NK-92 (cell line): ENCODE results near the gene CNGA2.

Experiments
- DNase-seq: peaks from one replicate; lab custom pipeline; 2025; ENCODE audit not compliant: unreplicated experiment; lab: John Stamatoyannopoulos, UW

CNGA2 gene

DNA sequence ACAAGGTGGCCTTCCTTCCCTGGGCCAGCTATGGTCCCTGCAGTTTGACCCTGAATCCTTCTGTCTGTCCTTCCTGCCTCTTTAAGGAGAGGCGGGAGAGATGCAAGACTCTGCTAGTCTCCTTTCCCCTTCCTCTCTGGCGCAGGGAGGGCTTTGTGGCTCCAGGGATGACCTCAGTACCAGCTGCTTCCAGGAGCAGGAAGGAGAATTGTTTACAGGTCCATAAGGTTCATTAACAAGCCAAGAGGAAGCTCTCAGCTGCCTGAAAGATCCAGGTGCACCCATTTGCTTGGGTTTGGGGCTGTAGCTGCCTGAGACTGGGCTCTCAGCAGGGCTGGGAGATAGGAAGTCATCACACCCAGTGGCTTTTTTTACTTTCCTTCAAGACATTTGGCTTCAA lies 22.8 kb upstream of the CNGA2 start:
- no peak for DNase-seq

DNA sequence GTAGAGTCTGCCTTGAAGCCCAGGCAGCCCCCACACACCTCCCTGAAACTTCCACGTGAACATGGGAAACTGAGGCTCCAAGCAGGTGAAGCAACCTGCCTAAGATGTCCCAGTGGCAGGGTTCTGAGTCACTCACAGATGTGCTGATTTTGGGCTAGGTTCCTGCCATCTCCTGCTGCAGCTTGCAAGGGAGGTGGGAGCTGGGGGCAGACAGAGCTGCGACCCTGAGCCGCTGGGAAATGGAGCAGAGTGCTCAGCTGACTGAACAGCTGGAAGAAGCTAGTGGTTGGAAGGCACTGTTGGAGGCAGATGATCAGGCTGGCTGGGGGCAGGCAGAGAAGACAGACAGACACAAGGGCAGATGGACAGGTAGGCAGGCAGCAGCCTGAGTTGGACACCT lies 22.3 kb upstream of the CNGA2 start:
- no peak for DNase-seq

GRCh38 chrX:151713849-151714248 lies 20.7 kb upstream of the CNGA2 start:
- no peak for DNase-seq

GRCh38 chrX:151714362-151714761 lies 20.2 kb upstream of the CNGA2 start:
- DNase-seq, result no peak

DNA sequence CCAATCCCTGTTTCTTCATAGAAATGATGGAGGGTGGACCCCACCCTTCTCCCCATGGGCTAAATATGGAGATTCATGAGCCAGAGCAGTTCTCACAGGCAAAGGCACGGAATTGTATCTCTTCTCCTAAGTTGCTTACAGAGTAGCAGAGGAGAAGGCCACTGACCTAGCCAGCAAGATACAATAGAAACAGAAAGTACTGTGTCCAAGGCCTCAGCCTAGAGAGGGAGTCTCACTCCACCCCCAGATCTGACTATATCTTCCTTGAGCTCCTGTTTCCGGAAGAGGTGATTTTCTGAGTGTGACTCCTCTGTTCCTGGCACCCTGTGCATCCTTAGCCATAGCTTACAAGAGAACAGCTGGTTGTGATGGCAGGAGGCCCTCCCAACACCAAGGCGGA lies 18.8 kb upstream of the CNGA2 start, which contains the start of gene FATE1:
TSS of gene FATE1 (plus strand) at position 284 of the 400 bp plus-strand sequence. CDS start at position 369, 85 bp downstream.
- no peak for DNase-seq

DNA sequence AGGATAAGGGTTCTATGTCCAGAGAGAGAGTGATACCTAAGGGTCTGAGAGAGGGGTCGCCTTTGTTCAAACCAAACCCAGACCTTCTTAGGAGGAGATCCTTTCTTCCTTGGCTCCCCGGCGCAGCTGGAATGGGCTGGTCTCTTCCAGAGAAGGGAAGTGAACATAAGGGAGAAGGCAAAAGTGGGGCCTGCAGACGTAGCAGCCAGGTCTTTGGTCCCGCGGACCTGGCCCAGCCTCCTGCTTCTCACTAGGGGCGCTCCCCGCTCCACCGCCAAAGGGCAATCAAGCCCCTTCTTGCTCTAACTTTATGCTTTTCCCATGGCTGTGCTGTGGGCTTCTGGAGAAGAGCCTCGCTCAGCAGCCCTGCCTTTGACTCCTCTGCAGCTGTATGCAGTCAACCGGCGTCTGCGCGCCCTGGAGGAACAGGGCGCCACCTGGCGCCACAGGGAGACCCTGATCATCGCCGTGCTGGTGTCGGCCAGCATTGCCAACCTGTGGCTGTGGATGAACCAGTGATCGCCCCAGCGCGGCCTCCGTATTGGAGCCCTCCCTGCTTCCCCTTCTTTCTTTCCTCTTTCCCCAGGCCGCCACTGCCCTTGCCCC lies 12.2 kb upstream of the CNGA2 start:
- DNase-seq, result no peak

- no peak for DNase-seq
Observed at GRCh38 chrX:151723156-151723760, 11.3 kb upstream of the CNGA2 start.

DNA sequence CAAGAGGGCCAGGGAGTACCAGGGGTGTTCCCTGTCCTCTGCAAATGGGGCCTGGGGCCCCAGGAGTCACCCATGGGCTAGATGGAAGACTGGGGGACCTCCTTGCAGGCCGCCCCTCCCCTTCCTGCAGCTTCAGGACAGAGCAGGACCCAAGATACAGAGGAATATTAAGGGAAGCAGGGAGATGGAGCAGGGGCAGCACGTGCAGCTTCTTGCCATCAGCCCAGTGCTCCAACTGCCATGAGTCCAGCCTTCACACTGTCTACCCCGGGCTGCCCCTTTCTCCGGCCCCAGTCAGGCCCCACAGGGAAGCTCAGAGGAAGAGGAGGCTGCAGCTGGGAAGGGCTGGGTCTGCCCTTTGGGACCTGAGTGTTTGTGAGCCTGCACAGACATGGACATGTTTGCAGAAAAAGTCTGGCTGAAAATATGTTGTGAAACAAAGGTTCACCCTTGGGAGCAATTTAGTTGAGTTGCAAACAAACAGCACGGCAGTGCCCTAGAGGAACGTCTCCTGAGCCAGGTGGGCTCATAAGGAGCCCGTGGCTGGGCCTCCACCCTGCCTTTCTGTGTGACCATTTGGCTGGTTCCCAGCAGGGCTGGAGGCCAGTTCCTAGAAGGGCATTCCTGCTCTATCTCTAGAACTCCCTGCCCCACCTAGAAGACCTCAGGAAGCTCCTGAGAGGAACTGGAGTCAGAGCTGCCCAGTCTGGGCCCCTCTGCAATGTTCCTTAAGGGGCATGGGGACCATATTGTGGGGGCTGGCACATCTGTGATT lies 9.8 kb upstream of the CNGA2 start:
- no peak for DNase-seq

DNA sequence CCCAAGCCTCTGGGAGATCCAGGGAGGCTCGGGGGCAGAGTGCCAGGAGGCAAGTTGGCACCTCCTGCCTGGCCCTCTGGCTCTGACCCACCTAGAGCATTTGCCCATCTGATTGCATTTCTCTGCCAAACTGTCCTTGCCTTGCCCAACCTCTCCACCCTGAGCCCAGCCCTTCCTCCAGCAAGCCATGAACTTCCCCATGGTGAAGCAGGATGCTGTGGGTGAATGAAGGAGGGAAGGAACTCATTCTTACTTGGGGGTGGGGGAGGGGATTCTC lies 9.3 kb upstream of the CNGA2 start:
- DNase-seq, result no peak

GRCh38 chrX:151726751-151727150 lies 7.8 kb upstream of the CNGA2 start:
- no peak for DNase-seq

DNA sequence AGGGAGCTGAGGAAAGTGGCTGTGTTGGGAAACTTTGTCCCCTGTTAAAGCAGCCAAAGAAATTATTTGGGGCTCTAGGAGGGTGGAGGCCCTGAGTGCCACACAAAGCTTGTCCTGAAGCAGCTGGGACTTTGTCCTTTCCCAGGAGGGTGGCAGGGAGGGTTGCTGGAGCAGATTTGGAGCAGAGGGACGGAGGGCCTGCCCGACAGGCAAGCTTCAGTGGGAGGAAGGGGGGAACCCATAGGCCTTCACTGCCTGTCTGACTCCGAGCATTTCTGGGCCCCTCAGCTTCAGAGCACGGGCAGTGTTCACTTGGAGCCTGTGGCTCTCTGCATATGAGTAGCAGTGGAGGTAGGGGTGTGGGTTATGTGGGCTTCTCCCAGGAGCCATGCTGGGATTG lies 7.2 kb upstream of the CNGA2 start:
- DNase-seq, result no peak

- DNase-seq, result no peak
Observed at GRCh38 chrX:151729056-151729725, 5.4 kb upstream of the CNGA2 start.

DNA sequence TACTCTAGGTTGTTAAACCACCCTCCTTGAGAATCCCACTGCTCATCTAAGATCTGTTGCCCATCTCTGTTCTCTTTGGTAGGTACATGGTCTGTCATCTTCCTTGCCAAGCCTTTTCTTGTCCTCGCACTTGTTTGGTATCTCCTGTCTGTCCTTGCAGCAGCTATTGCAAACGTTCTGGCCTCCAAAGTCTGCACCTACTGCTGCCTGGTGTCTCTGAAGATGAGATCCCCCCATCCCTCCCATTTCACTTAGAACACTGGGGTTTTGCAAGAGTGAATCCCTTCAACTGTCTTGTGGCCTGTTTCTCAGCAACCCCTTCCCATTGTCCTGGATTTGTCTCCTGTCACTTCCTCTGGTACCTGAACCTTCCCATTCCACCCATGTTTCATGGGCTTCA lies 673 bp downstream of the CNGA2 start:
- DNase-seq, result no peak

GRCh38 chrX:151736685-151737084 lies 2.1 kb downstream of the CNGA2 start:
- no peak for DNase-seq

DNA sequence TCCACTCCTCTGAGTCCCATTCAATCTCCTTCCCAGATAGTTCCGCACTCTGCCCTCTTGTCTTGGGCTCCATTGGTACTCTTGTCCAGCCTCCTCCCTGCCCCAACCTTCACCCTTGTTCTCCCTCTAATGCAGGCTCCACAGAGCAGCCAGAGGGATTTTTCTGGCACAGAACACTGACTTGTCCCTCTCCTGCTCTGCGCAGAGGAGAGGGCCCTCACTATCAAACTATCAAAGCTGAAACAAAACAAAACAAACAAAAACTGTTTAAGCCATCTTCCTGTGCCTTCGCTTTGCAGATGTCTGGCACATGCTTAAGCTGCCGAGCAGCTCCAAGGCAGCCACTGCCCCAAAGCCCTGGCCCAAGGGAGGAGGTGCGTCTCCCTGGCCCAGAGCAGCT lies 2.9 kb downstream of the CNGA2 start:
- DNase-seq, result no peak

- DNase-seq, result no peak
Observed at GRCh38 chrX:151738751-151739150, 4.2 kb downstream of the CNGA2 start.

GRCh38 chrX:151741606-151742005 lies 7.1 kb downstream of the CNGA2 start:
- no peak for DNase-seq

- DNase-seq, result no peak
Observed at GRCh38 chrX:151742311-151742710, 7.8 kb downstream of the CNGA2 start.

GRCh38 chrX:151743651-151744470 lies 9.3 kb downstream of the CNGA2 start:
- no peak for DNase-seq

GRCh38 chrX:151745651-151746050 lies 11.1 kb downstream of the CNGA2 start:
- no peak for DNase-seq

GRCh38 chrX:151746502-151746901 lies 12.0 kb downstream of the CNGA2 start:
- no peak for DNase-seq
